ENCODE data around the gene UBE2L3. TPM values are rescaled to one million over a fixed set of nuclear protein-coding genes. Genes with fewer than 3 reads are reported as not detected.

Gene UBE2L3
- total and polyA plus RNA-seq, 2 experiments from 2014 or later: 86.3 to 136 TPM

DNA sequence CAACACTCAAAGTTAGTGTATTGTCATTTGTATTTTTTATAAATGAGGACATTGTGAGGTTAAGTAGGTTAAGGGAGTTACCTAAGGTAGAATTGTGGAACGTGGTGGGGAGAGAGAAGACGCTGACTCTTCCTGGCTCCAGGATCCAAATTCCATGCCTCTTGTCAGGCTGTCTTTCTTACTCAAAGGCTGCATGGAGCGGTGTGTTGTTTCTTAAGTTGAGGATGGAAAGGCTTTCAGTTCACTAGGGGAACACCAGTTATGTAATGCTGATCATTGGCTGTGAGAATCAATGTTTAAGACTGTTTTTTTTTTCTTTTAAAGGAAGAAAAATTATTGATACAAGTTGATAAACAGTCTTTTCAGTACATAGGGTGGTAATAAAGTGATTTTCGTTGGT lies 2.9 kb downstream of the UBE2L3 start:
- H3K27ac Mint-ChIP-seq: no peak overlapping the region
- ATAC-seq: no peak

More for the DNA sequence above, 2.9 kb downstream of the UBE2L3 start:
- Mint-ChIP-seq H3K36me3 (ENCODE audit: low read depth) (peaks cover 8% of the 10 kb centered on the region; the same call in 2 of the 3 replicates), H3K9me3 (no peaks in the 10 kb centered on the region; the same call in 2 of the 3 replicates), H3K4me1 (peaks cover 34% of the 10 kb centered on the region), H3K27me3 (ENCODE audit: insufficient read depth, low read depth, poor library complexity) (peaks cover 14% of the 10 kb centered on the region), H3K4me3 (peak overlapping the region; percentile 27; the same call in 1 of the 3 replicates)
- TF ChIP-seq, protein P1, sequence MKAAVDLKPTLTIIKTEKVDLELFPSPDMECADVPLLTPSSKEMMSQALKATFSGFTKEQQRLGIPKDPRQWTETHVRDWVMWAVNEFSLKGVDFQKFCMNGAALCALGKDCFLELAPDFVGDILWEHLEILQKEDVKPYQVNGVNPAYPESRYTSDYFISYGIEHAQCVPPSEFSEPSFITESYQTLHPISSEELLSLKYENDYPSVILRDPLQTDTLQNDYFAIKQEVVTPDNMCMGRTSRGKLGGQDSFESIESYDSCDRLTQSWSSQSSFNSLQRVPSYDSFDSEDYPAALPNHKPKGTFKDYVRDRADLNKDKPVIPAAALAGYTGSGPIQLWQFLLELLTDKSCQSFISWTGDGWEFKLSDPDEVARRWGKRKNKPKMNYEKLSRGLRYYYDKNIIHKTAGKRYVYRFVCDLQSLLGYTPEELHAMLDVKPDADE (IDR thresholded peaks at IDR 0.05): no peak
- TF ChIP-seq JUNB (IDR thresholded peaks at IDR 0.05; ENCODE audit: unreplicated experiment): no peak
- TF ChIP-seq, protein P2, sequence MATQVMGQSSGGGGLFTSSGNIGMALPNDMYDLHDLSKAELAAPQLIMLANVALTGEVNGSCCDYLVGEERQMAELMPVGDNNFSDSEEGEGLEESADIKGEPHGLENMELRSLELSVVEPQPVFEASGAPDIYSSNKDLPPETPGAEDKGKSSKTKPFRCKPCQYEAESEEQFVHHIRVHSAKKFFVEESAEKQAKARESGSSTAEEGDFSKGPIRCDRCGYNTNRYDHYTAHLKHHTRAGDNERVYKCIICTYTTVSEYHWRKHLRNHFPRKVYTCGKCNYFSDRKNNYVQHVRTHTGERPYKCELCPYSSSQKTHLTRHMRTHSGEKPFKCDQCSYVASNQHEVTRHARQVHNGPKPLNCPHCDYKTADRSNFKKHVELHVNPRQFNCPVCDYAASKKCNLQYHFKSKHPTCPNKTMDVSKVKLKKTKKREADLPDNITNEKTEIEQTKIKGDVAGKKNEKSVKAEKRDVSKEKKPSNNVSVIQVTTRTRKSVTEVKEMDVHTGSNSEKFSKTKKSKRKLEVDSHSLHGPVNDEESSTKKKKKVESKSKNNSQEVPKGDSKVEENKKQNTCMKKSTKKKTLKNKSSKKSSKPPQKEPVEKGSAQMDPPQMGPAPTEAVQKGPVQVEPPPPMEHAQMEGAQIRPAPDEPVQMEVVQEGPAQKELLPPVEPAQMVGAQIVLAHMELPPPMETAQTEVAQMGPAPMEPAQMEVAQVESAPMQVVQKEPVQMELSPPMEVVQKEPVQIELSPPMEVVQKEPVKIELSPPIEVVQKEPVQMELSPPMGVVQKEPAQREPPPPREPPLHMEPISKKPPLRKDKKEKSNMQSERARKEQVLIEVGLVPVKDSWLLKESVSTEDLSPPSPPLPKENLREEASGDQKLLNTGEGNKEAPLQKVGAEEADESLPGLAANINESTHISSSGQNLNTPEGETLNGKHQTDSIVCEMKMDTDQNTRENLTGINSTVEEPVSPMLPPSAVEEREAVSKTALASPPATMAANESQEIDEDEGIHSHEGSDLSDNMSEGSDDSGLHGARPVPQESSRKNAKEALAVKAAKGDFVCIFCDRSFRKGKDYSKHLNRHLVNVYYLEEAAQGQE (IDR thresholded peaks at IDR 0.05; ENCODE audit: unreplicated experiment): no peak
- no peak for TF ChIP-seq STAT1 (IDR thresholded peaks at IDR 0.05; ENCODE audit: unreplicated experiment)
- no peak for TF ChIP-seq EZH2 (IDR thresholded peaks at IDR 0.05; ENCODE audit: low read depth, unreplicated experiment)
- no peak for TF ChIP-seq ZNF331 (CRISPR knock-in tag; IDR thresholded peaks at IDR 0.05; ENCODE audit: low read depth)
- no peak for TF ChIP-seq NANOG (IDR thresholded peaks at IDR 0.05; ENCODE audit: borderline replicate concordance)
- no peak for TF ChIP-seq ZNF114 (CRISPR knock-in tag; IDR thresholded peaks at IDR 0.05)
- TF ChIP-seq, protein P3, sequence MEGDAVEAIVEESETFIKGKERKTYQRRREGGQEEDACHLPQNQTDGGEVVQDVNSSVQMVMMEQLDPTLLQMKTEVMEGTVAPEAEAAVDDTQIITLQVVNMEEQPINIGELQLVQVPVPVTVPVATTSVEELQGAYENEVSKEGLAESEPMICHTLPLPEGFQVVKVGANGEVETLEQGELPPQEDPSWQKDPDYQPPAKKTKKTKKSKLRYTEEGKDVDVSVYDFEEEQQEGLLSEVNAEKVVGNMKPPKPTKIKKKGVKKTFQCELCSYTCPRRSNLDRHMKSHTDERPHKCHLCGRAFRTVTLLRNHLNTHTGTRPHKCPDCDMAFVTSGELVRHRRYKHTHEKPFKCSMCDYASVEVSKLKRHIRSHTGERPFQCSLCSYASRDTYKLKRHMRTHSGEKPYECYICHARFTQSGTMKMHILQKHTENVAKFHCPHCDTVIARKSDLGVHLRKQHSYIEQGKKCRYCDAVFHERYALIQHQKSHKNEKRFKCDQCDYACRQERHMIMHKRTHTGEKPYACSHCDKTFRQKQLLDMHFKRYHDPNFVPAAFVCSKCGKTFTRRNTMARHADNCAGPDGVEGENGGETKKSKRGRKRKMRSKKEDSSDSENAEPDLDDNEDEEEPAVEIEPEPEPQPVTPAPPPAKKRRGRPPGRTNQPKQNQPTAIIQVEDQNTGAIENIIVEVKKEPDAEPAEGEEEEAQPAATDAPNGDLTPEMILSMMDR (conservative IDR thresholded peaks at IDR 0.05; ENCODE audit: low read depth in 2 of 2): no peak
- no peak for TF ChIP-seq EZH2phosphoT487 (IDR thresholded peaks at IDR 0.05; ENCODE audit: unreplicated experiment)
- no peak for TF ChIP-seq POLR2AphosphoS5 (IDR thresholded peaks at IDR 0.05; ENCODE audit: low read depth)
- TF ChIP-seq, protein P4, sequence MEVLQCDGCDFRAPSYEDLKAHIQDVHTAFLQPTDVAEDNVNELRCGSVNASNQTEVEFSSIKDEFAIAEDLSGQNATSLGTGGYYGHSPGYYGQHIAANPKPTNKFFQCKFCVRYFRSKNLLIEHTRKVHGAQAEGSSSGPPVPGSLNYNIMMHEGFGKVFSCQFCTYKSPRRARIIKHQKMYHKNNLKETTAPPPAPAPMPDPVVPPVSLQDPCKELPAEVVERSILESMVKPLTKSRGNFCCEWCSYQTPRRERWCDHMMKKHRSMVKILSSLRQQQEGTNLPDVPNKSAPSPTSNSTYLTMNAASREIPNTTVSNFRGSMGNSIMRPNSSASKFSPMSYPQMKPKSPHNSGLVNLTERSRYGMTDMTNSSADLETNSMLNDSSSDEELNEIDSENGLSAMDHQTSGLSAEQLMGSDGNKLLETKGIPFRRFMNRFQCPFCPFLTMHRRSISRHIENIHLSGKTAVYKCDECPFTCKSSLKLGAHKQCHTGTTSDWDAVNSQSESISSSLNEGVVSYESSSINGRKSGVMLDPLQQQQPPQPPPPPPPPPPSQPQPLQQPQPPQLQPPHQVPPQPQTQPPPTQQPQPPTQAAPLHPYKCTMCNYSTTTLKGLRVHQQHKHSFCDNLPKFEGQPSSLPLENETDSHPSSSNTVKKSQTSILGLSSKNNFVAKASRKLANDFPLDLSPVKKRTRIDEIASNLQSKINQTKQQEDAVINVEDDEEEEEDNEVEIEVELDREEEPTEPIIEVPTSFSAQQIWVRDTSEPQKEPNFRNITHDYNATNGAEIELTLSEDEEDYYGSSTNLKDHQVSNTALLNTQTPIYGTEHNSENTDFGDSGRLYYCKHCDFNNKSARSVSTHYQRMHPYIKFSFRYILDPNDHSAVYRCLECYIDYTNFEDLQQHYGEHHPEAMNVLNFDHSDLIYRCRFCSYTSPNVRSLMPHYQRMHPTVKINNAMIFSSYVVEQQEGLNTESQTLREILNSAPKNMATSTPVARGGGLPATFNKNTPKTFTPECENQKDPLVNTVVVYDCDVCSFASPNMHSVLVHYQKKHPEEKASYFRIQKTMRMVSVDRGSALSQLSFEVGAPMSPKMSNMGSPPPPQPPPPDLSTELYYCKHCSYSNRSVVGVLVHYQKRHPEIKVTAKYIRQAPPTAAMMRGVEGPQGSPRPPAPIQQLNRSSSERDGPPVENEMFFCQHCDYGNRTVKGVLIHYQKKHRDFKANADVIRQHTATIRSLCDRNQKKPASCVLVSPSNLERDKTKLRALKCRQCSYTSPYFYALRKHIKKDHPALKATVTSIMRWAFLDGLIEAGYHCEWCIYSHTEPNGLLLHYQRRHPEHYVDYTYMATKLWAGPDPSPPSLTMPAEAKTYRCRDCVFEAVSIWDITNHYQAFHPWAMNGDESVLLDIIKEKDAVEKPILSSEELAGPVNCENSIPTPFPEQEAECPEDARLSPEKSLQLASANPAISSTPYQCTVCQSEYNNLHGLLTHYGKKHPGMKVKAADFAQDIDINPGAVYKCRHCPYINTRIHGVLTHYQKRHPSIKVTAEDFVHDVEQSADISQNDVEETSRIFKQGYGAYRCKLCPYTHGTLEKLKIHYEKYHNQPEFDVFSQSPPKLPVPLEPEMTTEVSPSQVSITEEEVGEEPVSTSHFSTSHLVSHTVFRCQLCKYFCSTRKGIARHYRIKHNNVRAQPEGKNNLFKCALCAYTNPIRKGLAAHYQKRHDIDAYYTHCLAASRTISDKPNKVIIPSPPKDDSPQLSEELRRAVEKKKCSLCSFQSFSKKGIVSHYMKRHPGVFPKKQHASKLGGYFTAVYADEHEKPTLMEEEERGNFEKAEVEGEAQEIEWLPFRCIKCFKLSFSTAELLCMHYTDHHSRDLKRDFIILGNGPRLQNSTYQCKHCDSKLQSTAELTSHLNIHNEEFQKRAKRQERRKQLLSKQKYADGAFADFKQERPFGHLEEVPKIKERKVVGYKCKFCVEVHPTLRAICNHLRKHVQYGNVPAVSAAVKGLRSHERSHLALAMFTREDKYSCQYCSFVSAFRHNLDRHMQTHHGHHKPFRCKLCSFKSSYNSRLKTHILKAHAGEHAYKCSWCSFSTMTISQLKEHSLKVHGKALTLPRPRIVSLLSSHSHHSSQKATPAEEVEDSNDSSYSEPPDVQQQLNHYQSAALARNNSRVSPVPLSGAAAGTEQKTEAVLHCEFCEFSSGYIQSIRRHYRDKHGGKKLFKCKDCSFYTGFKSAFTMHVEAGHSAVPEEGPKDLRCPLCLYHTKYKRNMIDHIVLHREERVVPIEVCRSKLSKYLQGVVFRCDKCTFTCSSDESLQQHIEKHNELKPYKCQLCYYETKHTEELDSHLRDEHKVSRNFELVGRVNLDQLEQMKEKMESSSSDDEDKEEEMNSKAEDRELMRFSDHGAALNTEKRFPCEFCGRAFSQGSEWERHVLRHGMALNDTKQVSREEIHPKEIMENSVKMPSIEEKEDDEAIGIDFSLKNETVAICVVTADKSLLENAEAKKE (CRISPR knock-in tag; IDR thresholded peaks at IDR 0.05): no peak
- no peak for TF ChIP-seq CREB1 (CRISPR knock-in tag; IDR thresholded peaks at IDR 0.05; ENCODE audit: low read depth)
- Histone ChIP-seq H3K4me2 (peak overlapping the region; percentile 93), H3K4me3 (peak overlapping the region; percentile 83; the same call in 1 of the 2 replicates), H3K4me1 (ENCODE audit: insufficient read depth) (peaks cover 32% of the 10 kb centered on the region), H3K27me3 (ENCODE audit: insufficient read depth) (no peaks in the 10 kb centered on the region), H4K20me1 (replicated peaks; ENCODE audit: insufficient read depth) (peaks cover 70% of the 10 kb centered on the region), H3K79me2 (replicated peaks; ENCODE audit: insufficient read depth) (peaks cover 78% of the 10 kb centered on the region), H3F3A (replicated peaks; ENCODE audit: low read depth) (0 out of 2 replicates have a peak, but pooled peaks cover 3% of the 10 kb centered on the region), H2AFZ (no peak overlapping the region), H3K27ac (ENCODE audit: low read depth) (no peak overlapping the region), H3K36me3 (ENCODE audit: insufficient read depth) (peaks cover 3% of the 10 kb centered on the region; the same call in 1 of the 2 replicates), H3K9me2 (ENCODE audit: insufficient read depth) (no peaks in the 10 kb centered on the region)
- no peak for DNase-seq (ENCODE audit: low spot score)
